Lower leg skin (tissue), 4 donors: ENCODE data around the gene UBA7. TPM values are rescaled to one million over a fixed set of nuclear protein-coding genes. Genes with fewer than 3 reads are reported as not detected.

Source experiments
- DNase-seq, 2 donors: peaks; one replicate each; pipeline ENCODE4 v3.0.0-alpha.2; 2019; ENCODE audit warnings: low spot score in 2 of 2
- H3K4me3 ChIP-seq: fragments of 200-600 bp; sonication (generic); 2 replicates; pipeline ENCODE4 v1.5.1; 2017; ENCODE audit warnings: mild to moderate bottlenecking, low read depth; ENCODE audit not compliant: poor library complexity, severe bottlenecking
- POLR2A ChIP-seq, 2 donors: fragments of 450-650 bp; IDR thresholded peaks; one replicate each; pipeline ENCODE4 v1.6.1; 2016 to 2017; ENCODE audit warnings: antibody characterized with exemption in 2 of 2, mild to moderate bottlenecking in 1 of 2, moderate library complexity in 1 of 2
- WGBS, 2 donors: methylation state at CpG; one replicate each; pipeline ENCODE4 v1.1.5; 2018; 5-methylcytosine and 5-hydroxymethylcytosine counted together
- intact Hi-C: fragments of 100-400 bp; cut with DNase I; formaldehyde crosslinking; loops from one replicate; pipeline ENCODE4 v1.15.0; 2023; ENCODE audit warnings: low total_unique reads
- microRNA-seq, 2 donors: library from miRNA; unstranded; fragments of <30 nt; microRNA quantifications; one replicate each; pipeline ENCODE4, GENCODE V29; 2016; ENCODE audit warnings: borderline replicate concordance in 2 of 2, borderline number of aligned reads in 1 of 2
- total RNA-seq, 4 donors: library from RNA; depleted of rRNA; stranded (reverse); fragments of >200 nt; gene quantifications; one replicate each; pipeline ENCODE4 v1.1.0, GENCODE V29; 2016
- TF ChIP-seq, protein P1 (sequence below), 3 donors: fragments of 450-650 bp; IDR thresholded peaks; one replicate each; pipeline ENCODE4 v1.5.1; 2016; ENCODE audit warnings: antibody characterized with exemption in 3 of 3, mild to moderate bottlenecking in 3 of 3, moderate library complexity in 2 of 3

The UBA7 gene
- total RNA-seq, 4 donors from 2014 or later, result 14.5 to 19.7 (median 18.2) TPM

DNA sequence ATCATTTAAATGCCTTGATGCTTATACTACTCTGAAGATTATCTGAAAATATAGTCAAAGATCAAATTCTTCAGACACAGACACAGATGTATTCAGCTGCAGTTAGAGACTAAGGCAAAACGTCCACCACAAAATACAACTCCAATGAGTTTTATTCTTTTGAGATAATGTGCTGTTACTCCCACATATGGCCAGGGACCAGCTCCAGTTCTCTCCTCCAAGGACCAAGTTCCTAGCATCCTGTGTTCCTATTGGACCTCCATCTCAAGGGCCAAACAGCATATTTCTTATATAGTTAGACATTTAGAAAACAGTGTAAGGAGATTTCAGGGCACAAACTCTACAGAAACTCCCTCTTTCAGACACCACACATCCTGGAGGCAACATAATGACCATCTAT, 54.5 kb downstream of the UBA7 start:
- no peak for DNase-seq
- no peak for TF ChIP-seq POLR2A (IDR thresholded peaks at IDR 0.05)
- TF ChIP-seq, protein P1, sequence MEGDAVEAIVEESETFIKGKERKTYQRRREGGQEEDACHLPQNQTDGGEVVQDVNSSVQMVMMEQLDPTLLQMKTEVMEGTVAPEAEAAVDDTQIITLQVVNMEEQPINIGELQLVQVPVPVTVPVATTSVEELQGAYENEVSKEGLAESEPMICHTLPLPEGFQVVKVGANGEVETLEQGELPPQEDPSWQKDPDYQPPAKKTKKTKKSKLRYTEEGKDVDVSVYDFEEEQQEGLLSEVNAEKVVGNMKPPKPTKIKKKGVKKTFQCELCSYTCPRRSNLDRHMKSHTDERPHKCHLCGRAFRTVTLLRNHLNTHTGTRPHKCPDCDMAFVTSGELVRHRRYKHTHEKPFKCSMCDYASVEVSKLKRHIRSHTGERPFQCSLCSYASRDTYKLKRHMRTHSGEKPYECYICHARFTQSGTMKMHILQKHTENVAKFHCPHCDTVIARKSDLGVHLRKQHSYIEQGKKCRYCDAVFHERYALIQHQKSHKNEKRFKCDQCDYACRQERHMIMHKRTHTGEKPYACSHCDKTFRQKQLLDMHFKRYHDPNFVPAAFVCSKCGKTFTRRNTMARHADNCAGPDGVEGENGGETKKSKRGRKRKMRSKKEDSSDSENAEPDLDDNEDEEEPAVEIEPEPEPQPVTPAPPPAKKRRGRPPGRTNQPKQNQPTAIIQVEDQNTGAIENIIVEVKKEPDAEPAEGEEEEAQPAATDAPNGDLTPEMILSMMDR (IDR thresholded peaks at IDR 0.05), result no peak
- 24 to 41% methylated on average over 1 of the region's 1 CpG for WGBS, 2 donors
- no peak overlapping the region for H3K4me3 ChIP-seq
- intact Hi-C loops, result no loop called here

DNA sequence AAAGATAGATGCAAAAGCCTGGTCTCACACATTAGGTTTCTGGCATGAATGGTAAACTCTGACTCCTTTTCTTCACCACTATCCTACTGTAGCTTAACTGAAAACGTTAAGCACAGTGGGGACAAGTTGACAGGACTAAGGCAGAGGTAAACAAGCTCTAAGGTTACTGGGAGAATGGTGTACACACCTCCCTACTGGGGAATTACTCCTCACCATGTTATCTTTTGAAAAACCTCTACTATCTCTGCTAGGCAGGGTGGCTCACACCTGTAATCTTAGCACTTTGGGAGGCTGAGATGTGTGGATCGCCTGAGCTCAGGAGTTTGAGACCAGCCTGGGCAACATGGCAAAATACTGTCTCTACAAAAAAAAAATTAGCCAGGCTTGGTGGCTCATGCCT, 56.6 kb downstream of the UBA7 start:
- WGBS, 2 donors, result 74 to 81% methylated on average over 2 of the region's 2 CpGs
- DNase-seq, result no peak
- H3K4me3 ChIP-seq, result no peak overlapping the region
- intact Hi-C loops, result no loop called here
- TF ChIP-seq, protein P1 (IDR thresholded peaks at IDR 0.05), result no peak
- TF ChIP-seq POLR2A (IDR thresholded peaks at IDR 0.05), result no peak

DNA sequence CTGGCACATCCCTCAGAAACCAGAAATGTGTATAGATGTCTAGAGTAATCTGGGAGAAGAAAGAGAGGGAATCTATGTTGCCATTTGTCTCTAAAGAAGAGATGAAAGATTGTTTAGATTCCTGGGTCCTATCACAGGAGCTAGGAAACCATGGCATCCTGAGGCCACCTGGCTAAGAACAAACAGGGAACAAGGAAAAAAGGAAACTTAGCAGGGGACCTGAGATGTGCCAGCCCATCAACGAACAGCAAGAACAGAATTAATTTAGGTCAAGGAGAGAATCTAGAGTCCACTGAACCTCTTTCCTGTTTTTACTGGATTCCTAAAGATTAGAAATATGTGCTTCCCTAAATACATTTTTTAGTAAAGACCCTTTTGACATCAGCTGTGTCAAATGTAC, 57.7 kb downstream of the UBA7 start:
- 71 to 90% methylated on average over 1 of the region's 1 CpG for WGBS, 2 donors
- no peak for DNase-seq
- no peak overlapping the region for H3K4me3 ChIP-seq
- intact Hi-C loops, result no loop called here
- TF ChIP-seq POLR2A (IDR thresholded peaks at IDR 0.05), result no peak
- TF ChIP-seq, protein P1 (IDR thresholded peaks at IDR 0.05), result no peak

Small RNAs within 50 kb of the gene (microRNA-seq; reads per million reads assigned to microRNA genes)
- gene MIR5193, result 0 to 0.57 reads per million in 2 donors

Other genes starting within 250 kb of the UBA7 start
- 10 to 100 TPM; 73.8 to 92.4 (median 83.1) TPM for gene APEH, start 139.6 kb downstream of the UBA7 start, total RNA-seq
- gene MST1, start 124.5 kb downstream of the UBA7 start, total RNA-seq, result 10 to 100 TPM; 12.9 to 24.7 (median 17.4) TPM
- 10 to 100 TPM; 12.8 to 28.4 (median 26.5) TPM for gene RNF123, start 124.4 kb downstream of the UBA7 start, total RNA-seq
- gene AMIGO3, start 94.3 kb downstream of the UBA7 start, total RNA-seq, result 1 to 10 TPM; 1.0 to 3.7 (median 3.1) TPM
- gene GMPPB, start 90.0 kb downstream of the UBA7 start, total RNA-seq, result 10 to 100 TPM; 10.1 to 27.6 (median 18.2) TPM
- 10 to 100 TPM; 44.1 to 56.5 (median 51.6) TPM for gene IP6K1, start 27.4 kb downstream of the UBA7 start, total RNA-seq
- gene CDHR4, start 14.1 kb downstream of the UBA7 start, total RNA-seq, result under 1 TPM in 2 of 4 donors, not detected in 2; 0.36 to 0.84 TPM
- gene INKA1, start 10.7 kb downstream of the UBA7 start, total RNA-seq, result 10 to 100 TPM; 30.4 to 56.1 (median 37.9) TPM
- gene TRAIP, start 42.6 kb upstream of the UBA7 start, total RNA-seq, result 1 to 10 TPM; 1.1 to 4.8 (median 2.9) TPM
- not detected for gene CAMKV, start 56.0 kb upstream of the UBA7 start, total RNA-seq
- 10 to 100 TPM; 29.7 to 62.5 (median 48.8) TPM for gene MST1R, start 89.9 kb upstream of the UBA7 start, total RNA-seq
- 10 to 100 TPM in 3 of 4 donors, 1 to 10 TPM in 1; 5.6 to 16.7 (median 11.4) TPM for gene MON1A, start 115.9 kb upstream of the UBA7 start, total RNA-seq
- 100 to 1,000 TPM in 1 of 4 donors, 10 to 100 TPM in 3; 41.4 to 121 (median 54.7) TPM for gene RBM6, start 126.2 kb upstream of the UBA7 start, total RNA-seq